H1 (cell line): ENCODE results near the gene ITPR1. TPM values are rescaled to one million over a fixed set of nuclear protein-coding genes. Genes with fewer than 3 reads are reported as not detected.

Experiments
- KDM1A ChIP-seq: fragments of 200-600, 300-600 bp; sonication (generic); IDR thresholded peaks from 2 replicates; pipeline ENCODE4 v1.7.1; 2016; ENCODE audit warnings: mild to moderate bottlenecking, low read length, borderline replicate concordance
- MAFK ChIP-seq: IDR thresholded peaks from 2 replicates; pipeline ENCODE4 v1.6.1; 2012; ENCODE audit warnings: low read depth, mild to moderate bottlenecking, improper control_type of control experiment, low read length
- NRF1 ChIP-seq: IDR thresholded peaks from 2 replicates; pipeline ENCODE4 v1.6.1; 2011; ENCODE audit warnings: mild to moderate bottlenecking, low read depth, low read length, improper control_type of control experiment
- SP2 ChIP-seq: IDR thresholded peaks from 2 replicates; pipeline ENCODE4 v1.6.1; 2012; ENCODE audit warnings: mild to moderate bottlenecking, low read length, inconsistent platforms
- polyA plus RNA-seq, 7 experiments: library from polyadenylated mRNA; depleted of rRNA in 3 of 7; stranded (reverse) in 5 of 7; unstranded in 2 of 7; fragments of >200 nt in 5 of 7; fragments of 200-250 nt in 2 of 7; gene quantifications; 1 replicate in 5 of 7; 2 replicates in 1 of 7; 4 replicates in 1 of 7; pipeline versions ENCODE4 v1.2.1 to v1.2.3, GENCODE V29; 2011 to 2013; ENCODE audit warnings: missing spikeins in 2 of 7, mixed read lengths in 2 of 7
- total RNA-seq: library from RNA; stranded (reverse); fragmentation: NEBNext Ultra II Directional; extraction: Animal tissue kit (Norgen Biotek cat#: 25700); gene quantifications from 2 replicates; pipeline ENCODE4 v1.2.1, GENCODE V29; 2021
- TF ChIP-seq, protein P1 (sequence below): IDR thresholded peaks from 2 replicates; pipeline ENCODE4 v1.6.1; 2012; ENCODE audit warnings: inconsistent platforms
- TF ChIP-seq, protein P2 (sequence below): IDR thresholded peaks from 2 replicates; pipeline ENCODE4 v1.6.1; 2012; ENCODE audit warnings: low read length, inconsistent platforms

Gene ITPR1
- total and polyA plus RNA-seq, 2 of the 8 experiments (the other 6 are each of a cell fraction or from before 2014, with no cell fraction given) = 2.5 to 16.3 TPM

DNA sequence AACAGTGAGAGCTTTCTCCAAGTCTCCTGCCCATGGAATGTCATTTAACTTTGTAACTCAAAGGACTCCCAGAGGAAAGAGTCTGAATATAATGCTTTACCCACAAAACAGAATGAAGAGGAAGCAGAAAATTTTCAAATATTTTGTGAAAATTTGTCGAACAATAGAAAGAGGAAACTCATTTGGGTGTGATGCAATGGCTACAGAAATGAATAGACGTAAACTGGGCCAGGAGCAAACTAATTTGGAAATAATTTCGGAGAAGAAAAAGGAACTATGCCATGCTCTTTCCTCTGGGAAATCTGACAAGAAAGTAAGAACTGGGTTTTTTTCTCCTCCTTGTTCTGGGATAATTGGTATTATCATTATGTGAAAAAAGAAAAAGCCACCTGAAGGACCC lies 14.9 kb upstream of the ITPR1 start (continued):
- TF ChIP-seq, protein P1, sequence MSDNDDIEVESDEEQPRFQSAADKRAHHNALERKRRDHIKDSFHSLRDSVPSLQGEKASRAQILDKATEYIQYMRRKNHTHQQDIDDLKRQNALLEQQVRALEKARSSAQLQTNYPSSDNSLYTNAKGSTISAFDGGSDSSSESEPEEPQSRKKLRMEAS = no peak
- TF ChIP-seq KDM1A (no peak), SP2 (no peak), NRF1 (no peak), MAFK (no peak)
- TF ChIP-seq, protein P2, sequence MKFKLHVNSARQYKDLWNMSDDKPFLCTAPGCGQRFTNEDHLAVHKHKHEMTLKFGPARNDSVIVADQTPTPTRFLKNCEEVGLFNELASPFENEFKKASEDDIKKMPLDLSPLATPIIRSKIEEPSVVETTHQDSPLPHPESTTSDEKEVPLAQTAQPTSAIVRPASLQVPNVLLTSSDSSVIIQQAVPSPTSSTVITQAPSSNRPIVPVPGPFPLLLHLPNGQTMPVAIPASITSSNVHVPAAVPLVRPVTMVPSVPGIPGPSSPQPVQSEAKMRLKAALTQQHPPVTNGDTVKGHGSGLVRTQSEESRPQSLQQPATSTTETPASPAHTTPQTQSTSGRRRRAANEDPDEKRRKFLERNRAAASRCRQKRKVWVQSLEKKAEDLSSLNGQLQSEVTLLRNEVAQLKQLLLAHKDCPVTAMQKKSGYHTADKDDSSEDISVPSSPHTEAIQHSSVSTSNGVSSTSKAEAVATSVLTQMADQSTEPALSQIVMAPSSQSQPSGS = no peak
- TF ChIP-seq, all 59 proteins: peak for 0
